Stomach (tissue), 19 donors: ENCODE measurements around the gene CPO. TPM values are rescaled to one million over a fixed set of nuclear protein-coding genes. Genes with fewer than 3 reads are reported as not detected.

Experiments used
- DNase-seq, 2 donors: peaks; one replicate each; pipeline versions ENCODE4 v3.0.0 to v3.0.0-alpha.2; 2013 to 2019
- H3K27ac ChIP-seq, 5 donors: fragments of 200-600 bp in 4 of 5; sonication (generic) in 4 of 5; one replicate each; pipeline ENCODE4 v1.5.1; 2013 to 2019; ENCODE audit warnings: mild to moderate bottlenecking in 1 of 5, moderate library complexity in 1 of 5
- H3K27me3 ChIP-seq, 3 donors: fragments of 200-600 bp; sonication (generic); one replicate each; pipeline ENCODE4 v1.5.1; 2017 to 2019; ENCODE audit warnings: mixed run types in 1 of 3
- H3K36me3 ChIP-seq, 4 donors: fragments of 200-600 bp; sonication (generic); 1 replicate in 3 of 4; 2 replicates in 1 of 4; pipeline ENCODE4 v1.5.1; 2016 to 2019
- H3K4me1 ChIP-seq, 4 donors: fragments of 200-600 bp; sonication (generic); one replicate each; pipeline ENCODE4 v1.5.1; 2016 to 2019
- H3K4me3 ChIP-seq, 4 donors: fragments of 200-600 bp; sonication (generic) in 3 of 4; one replicate each; pipeline ENCODE4 v1.5.1; 2016 to 2019; ENCODE audit warnings: mild to moderate bottlenecking in 1 of 4
- H3K9me3 ChIP-seq, 4 donors: fragments of 200-600 bp; sonication (generic); one replicate each; pipeline ENCODE4 v1.5.1; 2016 to 2019
- CTCF ChIP-seq, 7 experiments: fragments of 450-650 bp in 4 of 7; fragments of 200-600 bp in 3 of 7; sonication (generic) in 3 of 7; IDR thresholded peaks; one replicate each; pipeline ENCODE4 v1.5.1; 2016 to 2019; ENCODE audit warnings: antibody characterized with exemption in 7 of 7, control low read depth in 2 of 7, mild to moderate bottlenecking in 1 of 7
- EP300 ChIP-seq: sonication (generic); formaldehyde crosslinking; IDR thresholded peaks from one replicate; pipeline ENCODE4 v1.6.1; 2017; ENCODE audit warnings: antibody characterized with exemption
- POLR2A ChIP-seq, 4 donors: fragments of 450-650 bp; IDR thresholded peaks; one replicate each; pipeline ENCODE4 v1.6.1; 2016; ENCODE audit warnings: antibody characterized with exemption in 4 of 4, control low read depth in 2 of 4, mild to moderate bottlenecking in 1 of 4, moderate library complexity in 1 of 4
- POLR2AphosphoS5 ChIP-seq, 3 donors: sonication (generic); formaldehyde crosslinking; IDR thresholded peaks; one replicate each; pipeline ENCODE4 v1.6.1; 2016; ENCODE audit warnings: antibody characterized with exemption in 3 of 3
- WGBS, 5 donors: extraction: QIAGEN DNeasy Blood & Tissue Kit in 3 of 5; methylation state at CpG; one replicate each; pipeline versions ENCODE4 v1.1.5 to v1.1.7; 2013 to 2018; 5-methylcytosine and 5-hydroxymethylcytosine counted together
- intact Hi-C: fragments of 100-400 bp; cut with DNase I; formaldehyde crosslinking; loops from one replicate; pipeline ENCODE4 v1.15.1; 2023; ENCODE audit warnings: low total_unique reads
- long read RNA-seq, 10 donors: transcript quantifications; one replicate each; lab custom pipeline, GENCODE V29; 2026
- polyA plus RNA-seq, 3 donors: library from polyadenylated mRNA; stranded (reverse); fragments of 200-250 nt; gene quantifications; one replicate each; pipeline ENCODE4 v1.2.3, GENCODE V29; 2013
- total RNA-seq, 5 donors: library from RNA; depleted of rRNA; stranded (reverse); fragments of >200 nt; gene quantifications; one replicate each; pipeline versions ENCODE4 v1.1.0 to v1.2.3, GENCODE V29; 2014 to 2016
- donor health status: healthy with polysubstance abuse.
- donor health status: Bipolar disorder and iron deficiency.
- donor health status: healthy.

Gene CPO
- total RNA-seq (under 1 TPM in 1 of 5 donors, not detected in 4; 0.37 TPM), polyA plus RNA-seq (under 1 TPM in 1 of 3 donors, not detected in 2; 0.33 TPM)
- long read RNA-seq, donor 1: 0 reads
- long read RNA-seq, donor 2: 0 reads
- long read RNA-seq, donor 3: 0 reads
- long read RNA-seq, donor 4: 0 reads
- long read RNA-seq, donor 5: 0 reads
- long read RNA-seq, donor 6: 0 reads
- long read RNA-seq, donor 7: 0 reads
- long read RNA-seq, donor 8: 0 reads
- long read RNA-seq, donor 9: 0 reads
- long read RNA-seq, donor 10: 0 reads

DNA sequence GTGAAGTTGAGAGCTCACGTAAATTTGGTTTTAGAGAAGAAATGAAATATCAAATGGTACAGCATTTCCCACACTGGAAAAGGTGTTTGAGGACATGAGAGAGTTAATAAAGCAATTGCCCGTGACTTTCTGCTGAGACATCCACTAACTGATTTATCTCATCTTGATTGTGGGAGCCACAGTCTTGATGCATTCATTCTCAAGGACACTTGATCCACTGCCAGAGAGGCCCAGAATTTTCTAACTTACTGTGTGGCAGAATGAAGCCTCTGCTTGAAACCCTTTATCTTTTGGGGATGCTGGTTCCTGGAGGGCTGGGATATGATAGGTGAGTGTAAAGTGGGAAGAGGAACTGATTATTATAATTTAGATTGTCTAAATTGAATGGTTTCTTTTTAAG, at the start of gene CPO:
Gene CPO (plus strand): TSS at position 179 of the 400 bp plus-strand sequence. CDS start 82 bp downstream, at position 261.
- Histone ChIP-seq H3K27ac (no peak within 1 kb of the TSS), H3K4me1 (no peaks in the 10 kb centered on the region), H3K27me3 (no peaks in the 10 kb centered on the region), H3K36me3 (no peaks in the 10 kb centered on the region), H3K4me3 (no peak within 1 kb of the TSS), H3K9me3 (no peaks in the 10 kb centered on the region)
- WGBS, 5 donors: 65 to 76% (median 69%) methylated on average over 2 of the region's 2 CpGs
- intact Hi-C loops: no loop called here
- no peak for DNase-seq
- TF ChIP-seq EP300 (no peak), POLR2AphosphoS5 (IDR thresholded peaks at IDR 0.05) (no peak), CTCF (IDR thresholded peaks at IDR 0.05) (no peak), POLR2A (IDR thresholded peaks at IDR 0.05) (no peak)

DNA sequence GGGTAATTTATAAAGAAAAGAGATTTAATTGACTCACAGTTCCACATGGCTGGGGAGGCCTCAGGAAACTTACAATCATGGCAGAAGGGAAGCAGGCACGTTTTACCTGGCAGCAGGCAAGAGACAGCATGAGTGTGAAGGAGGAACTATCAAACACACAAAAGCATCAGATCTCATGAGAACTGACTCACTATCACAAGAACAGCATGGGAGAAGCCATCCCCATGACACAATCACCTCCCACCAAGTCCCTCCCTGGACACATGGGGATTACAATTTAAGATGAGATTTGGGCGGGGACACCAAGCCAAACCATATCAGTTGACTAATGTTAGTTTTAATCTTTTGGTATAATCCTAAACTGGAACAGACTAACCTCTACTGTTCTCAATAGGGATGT, 49.1 kb upstream of the CPO start:
- no peak for TF ChIP-seq POLR2A (IDR thresholded peaks at IDR 0.05)
- no peak for TF ChIP-seq POLR2AphosphoS5 (IDR thresholded peaks at IDR 0.05)
- TF ChIP-seq CTCF (IDR thresholded peaks at IDR 0.05): no peak
- no peak for TF ChIP-seq EP300
- H3K27me3 ChIP-seq: no peaks in the 10 kb centered on the region
- H3K4me3 ChIP-seq: no peak overlapping the region
- 58 to 76% (median 67%) methylated on average over 2 of the region's 2 CpGs for WGBS, 5 donors
- no peak for DNase-seq
- no peaks in the 10 kb centered on the region for H3K9me3 ChIP-seq
- no peaks in the 10 kb centered on the region for H3K36me3 ChIP-seq
- no peak overlapping the region for H3K27ac ChIP-seq
- intact Hi-C loops: no loop called here
- no peaks in the 10 kb centered on the region for H3K4me1 ChIP-seq

DNA sequence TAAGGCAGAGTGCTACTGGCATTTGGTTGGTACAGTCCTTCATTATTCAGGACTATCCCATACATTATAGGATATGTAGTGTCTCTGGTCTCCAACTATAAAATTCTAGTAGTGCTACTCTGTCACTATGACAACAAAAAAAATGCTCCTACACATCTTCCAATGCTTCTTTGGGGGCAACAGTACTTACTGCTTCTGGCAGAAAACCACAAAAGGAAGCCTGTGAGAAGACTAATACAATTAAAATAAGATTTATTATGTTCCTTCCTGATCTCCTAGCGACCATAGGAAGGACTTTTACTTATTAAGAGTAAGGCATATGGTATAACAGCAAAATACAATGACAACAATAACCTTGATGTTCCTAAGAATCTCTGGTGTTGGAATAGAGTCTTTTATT, 48.4 kb upstream of the CPO start:
- H3K4me1 ChIP-seq: no peaks in the 10 kb centered on the region
- no peaks in the 10 kb centered on the region for H3K27me3 ChIP-seq
- TF ChIP-seq EP300: no peak
- intact Hi-C loops: no loop called here
- H3K4me3 ChIP-seq: no peak overlapping the region
- no peaks in the 10 kb centered on the region for H3K36me3 ChIP-seq
- H3K27ac ChIP-seq: no peak overlapping the region
- H3K9me3 ChIP-seq: no peaks in the 10 kb centered on the region
- no peak for DNase-seq
- 40 to 52% (median 48%) methylated on average over 1 of the region's 1 CpG for WGBS, 5 donors

- intact Hi-C loops: no loop called here
- no peaks in the 10 kb centered on the region for H3K9me3 ChIP-seq
- peaks cover 0 to 4% (median 0%) of the 10 kb centered on the region in 4 donors for H3K4me1 ChIP-seq
- DNase-seq: peak in 1 of 2 donors; percentile 14
- WGBS, 5 donors: 0 to 32% (median 13%) methylated on average over 1 of the region's 1 CpG
- H3K27ac ChIP-seq: no peak overlapping the region
- H3K27me3 ChIP-seq: no peaks in the 10 kb centered on the region
- no peak overlapping the region for H3K4me3 ChIP-seq
- TF ChIP-seq EP300 (no peak), CTCF (IDR thresholded peaks at IDR 0.05) (no peak), POLR2AphosphoS5 (IDR thresholded peaks at IDR 0.05) (no peak), POLR2A (IDR thresholded peaks at IDR 0.05) (no peak)
- no peaks in the 10 kb centered on the region for H3K36me3 ChIP-seq
These were observed 24.2 kb upstream of the CPO start for GRCh38 chr2:206915121-206915520.

DNA sequence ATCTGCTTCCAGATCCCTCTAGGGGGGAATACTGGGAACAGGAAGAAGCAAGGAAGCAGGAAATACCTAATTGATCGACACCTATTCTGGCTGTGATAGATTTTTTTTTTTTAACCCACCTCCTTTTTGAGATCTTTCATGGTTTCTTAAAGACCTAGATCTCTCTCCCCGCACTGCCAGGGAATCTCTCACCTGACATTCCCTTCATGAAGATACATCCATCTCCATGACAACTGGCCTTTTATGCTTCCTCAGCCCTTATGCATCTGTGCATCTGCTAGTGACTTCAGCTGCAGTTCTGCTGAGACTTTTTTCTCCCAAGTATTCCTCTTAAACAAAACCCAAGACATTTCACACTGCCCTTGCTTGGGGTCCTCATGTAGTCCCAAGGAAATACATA, 21.1 kb upstream of the CPO start:
- Histone ChIP-seq H3K9me3 (no peaks in the 10 kb centered on the region), H3K36me3 (no peaks in the 10 kb centered on the region), H3K27me3 (no peaks in the 10 kb centered on the region), H3K27ac (no peak overlapping the region), H3K4me1 (peaks cover 0 to 4% (median 0%) of the 10 kb centered on the region in 4 donors), H3K4me3 (no peak overlapping the region)
- TF ChIP-seq POLR2A (IDR thresholded peaks at IDR 0.05): no peak
- TF ChIP-seq EP300: no peak
- TF ChIP-seq CTCF (IDR thresholded peaks at IDR 0.05): no peak
- intact Hi-C loops: no loop called here
- no peak for DNase-seq
- 36 to 65% (median 40%) methylated on average over 2 of the region's 2 CpGs for WGBS, 5 donors
